PFSK-1 (cell line): Measurements from ENCODE around the gene ST6GALNAC3.

Experiments
- FOXP2 ChIP-seq: optimal IDR thresholded peaks from 2 replicates; pipeline ENCODE3; 2011; ENCODE audit warnings: borderline replicate concordance, control low read depth, inconsistent platforms; ENCODE audit not compliant: insufficient read depth; ENCODE audit errors: extremely low read length, extremely low read depth
- POLR2AphosphoS5 ChIP-seq: IDR thresholded peaks from 2 replicates; pipeline ENCODE4 v1.6.1; 2012; ENCODE audit warnings: low read depth, mild to moderate bottlenecking, control low read depth, low read length, moderate library complexity
- REST ChIP-seq, 2 experiments: IDR thresholded peaks; 2 replicates each; pipeline versions ENCODE4 v1.6.1 to v1.8.0; 2011 to 2012; ENCODE audit warnings: low read depth in 2 of 2, low read length in 2 of 2, control low read depth in 1 of 2, inconsistent platforms in 1 of 2, mild to moderate bottlenecking in 1 of 2, moderate library complexity in 1 of 2; ENCODE audit not compliant: insufficient read depth in 1 of 2
- SIN3A ChIP-seq: IDR thresholded peaks from 2 replicates; pipeline ENCODE4 v1.6.1; 2012; ENCODE audit warnings: mild to moderate bottlenecking, low read length, moderate library complexity, borderline replicate concordance; ENCODE audit not compliant: insufficient read depth
- TAF1 ChIP-seq: IDR thresholded peaks from 2 replicates; pipeline ENCODE4 v1.6.1; 2012; ENCODE audit warnings: low read length, control low read depth, borderline replicate concordance; ENCODE audit not compliant: insufficient read depth

ST6GALNAC3 gene

DNA sequence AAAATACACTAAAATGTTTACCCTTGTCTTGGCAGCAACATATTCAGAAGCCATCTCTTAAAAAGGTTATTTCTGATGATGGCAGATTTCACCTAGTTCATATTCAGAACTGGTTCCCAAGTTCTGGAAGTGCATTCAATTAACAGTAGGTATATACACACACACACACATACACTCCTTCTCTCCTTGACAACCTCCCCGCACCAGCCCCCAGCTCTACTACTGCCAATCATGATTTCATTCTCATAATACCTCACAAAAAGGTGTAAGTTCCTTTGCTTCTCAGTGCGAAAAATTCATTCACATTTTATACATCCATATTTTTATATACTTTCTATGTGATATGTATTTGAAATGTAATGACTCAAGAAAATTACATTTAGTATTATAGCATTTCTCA, 564.6 kb downstream of the ST6GALNAC3 start:
- TF ChIP-seq POLR2AphosphoS5, result no peak

DNA sequence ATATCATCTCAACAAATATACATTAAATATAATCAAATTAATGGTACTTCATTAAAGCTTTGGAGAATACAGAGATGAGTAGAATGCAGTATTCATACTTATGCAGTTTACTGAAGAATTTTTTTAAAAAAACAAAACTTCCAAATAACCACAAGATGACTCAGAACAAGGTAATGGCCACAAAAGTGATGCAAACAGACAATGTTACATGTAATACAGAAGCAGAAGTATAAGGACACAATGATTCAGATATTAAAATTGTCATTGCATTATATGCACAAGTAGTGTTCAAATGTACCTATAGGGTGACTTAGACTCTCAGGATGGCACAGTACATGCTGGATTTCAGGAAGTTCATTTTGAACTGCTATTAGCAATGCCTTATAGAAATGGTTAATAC, 565.5 kb downstream of the ST6GALNAC3 start:
- no peak for TF ChIP-seq FOXP2

DNA sequence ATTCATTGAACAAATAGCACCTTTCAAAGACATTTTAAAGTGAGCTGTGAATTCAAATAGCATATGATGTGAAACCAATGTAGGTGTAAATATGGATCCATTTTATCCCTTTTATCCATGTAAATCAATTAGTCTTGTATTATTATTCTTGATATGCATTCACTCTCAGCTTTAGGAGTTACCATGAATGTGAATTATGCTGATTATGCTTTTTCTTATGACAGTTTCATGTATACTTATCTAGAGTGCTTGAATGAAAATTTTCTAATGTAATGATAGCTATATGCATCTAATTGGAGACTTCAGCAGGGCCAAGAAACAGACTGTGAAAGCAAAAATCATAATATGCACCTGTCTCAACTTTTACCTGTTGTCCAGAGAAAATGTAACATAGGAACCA, 566.2 kb downstream of the ST6GALNAC3 start:
- no peak for TF ChIP-seq SIN3A
- TF ChIP-seq REST (IDR thresholded peaks at IDR 0.05; ENCODE audit: insufficient read depth in 1 of 2, low read depth in 2 of 2, low read length in 2 of 2), result no peak
- TF ChIP-seq FOXP2, result no peak
- TF ChIP-seq TAF1, result no peak
- TF ChIP-seq POLR2AphosphoS5, result no peak

DNA sequence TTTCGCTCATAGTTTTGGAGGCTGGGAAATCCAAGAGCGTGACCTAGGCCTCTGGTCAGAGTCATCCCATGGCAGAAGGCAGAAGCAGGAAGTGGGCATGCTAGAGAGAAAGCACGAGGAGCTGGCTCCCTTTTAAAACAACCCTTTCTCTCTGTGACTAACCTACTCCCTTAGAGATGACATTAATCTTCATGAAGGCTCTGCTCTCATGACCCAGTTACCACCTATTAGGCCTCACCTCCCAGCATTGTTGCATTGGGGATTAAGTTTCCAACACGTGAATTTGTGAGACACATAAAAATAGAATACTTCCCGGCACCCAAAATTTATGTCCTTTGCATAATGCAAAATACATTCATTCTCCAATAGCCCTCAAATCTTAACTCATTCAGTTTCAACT, 569.6 kb downstream of the ST6GALNAC3 start:
- TF ChIP-seq TAF1 (no peak), FOXP2 (no peak), POLR2AphosphoS5 (no peak), REST (IDR thresholded peaks at IDR 0.05; ENCODE audit: insufficient read depth in 1 of 2, low read depth in 2 of 2, low read length in 2 of 2) (no peak), SIN3A (no peak)

GRCh38 chr1:76657623-76658022, 583.1 kb downstream of the ST6GALNAC3 start:
- no peak for TF ChIP-seq REST (IDR thresholded peaks at IDR 0.05; ENCODE audit: insufficient read depth in 1 of 2, low read depth in 2 of 2, low read length in 2 of 2)
- TF ChIP-seq FOXP2, result no peak
- TF ChIP-seq SIN3A, result no peak
- TF ChIP-seq TAF1, result no peak
- TF ChIP-seq POLR2AphosphoS5, result no peak

DNA sequence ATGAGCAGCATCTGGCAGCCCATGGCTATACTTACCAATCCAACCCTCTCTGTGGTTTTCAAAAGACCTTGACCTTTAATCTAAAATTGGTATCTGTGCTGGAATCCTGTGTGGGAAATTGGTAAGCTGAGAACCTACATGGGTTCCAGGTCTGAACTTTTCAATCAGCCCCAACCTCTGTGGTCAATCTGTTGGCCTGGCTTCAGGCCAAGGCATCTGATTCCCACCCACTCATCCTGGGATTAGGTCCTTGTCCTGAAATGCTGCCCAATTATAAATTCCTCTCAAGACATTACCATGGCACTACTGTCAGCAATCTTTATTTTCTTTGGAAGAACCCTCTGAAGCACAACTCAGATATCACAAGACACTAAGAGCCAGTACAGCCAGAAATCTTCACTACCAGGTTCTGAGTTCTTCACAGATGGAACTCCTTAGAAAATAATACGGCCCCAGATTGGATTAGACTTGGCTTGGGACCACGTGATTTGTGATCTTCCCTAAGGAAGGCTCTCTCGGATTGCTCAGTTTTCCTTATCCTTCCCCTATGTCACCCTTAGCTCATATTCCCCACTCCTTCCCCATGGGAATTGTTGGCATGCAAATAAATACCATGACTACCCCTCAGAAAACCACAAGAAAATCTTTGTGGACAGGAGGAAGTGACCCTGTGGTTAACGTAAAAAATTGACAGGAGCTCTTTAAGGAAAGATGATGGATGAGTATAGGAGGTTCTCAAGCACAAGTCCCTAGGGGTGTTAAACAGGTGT, 584.8 kb downstream of the ST6GALNAC3 start:
- no peak for TF ChIP-seq POLR2AphosphoS5
- TF ChIP-seq SIN3A, result no peak
- no peak for TF ChIP-seq TAF1
- no peak for TF ChIP-seq FOXP2
- TF ChIP-seq REST (IDR thresholded peaks at IDR 0.05; ENCODE audit: insufficient read depth in 1 of 2, low read depth in 2 of 2, low read length in 2 of 2), result no peak
